Measurements from ENCODE around the gene ZNF775. TPM values are rescaled to one million over a fixed set of nuclear protein-coding genes. Genes with fewer than 3 reads are reported as not detected.

ZNF775 gene
- total RNA-seq, 4 donors from 2014 or later: 1.4 to 3.8 (median 2.4) TPM

- H3K4me3 ChIP-seq (ENCODE audit: low read depth, poor library complexity, severe bottlenecking): no peak overlapping the region
- no peak for TF ChIP-seq CTCF (IDR thresholded peaks at IDR 0.05)
- TF ChIP-seq POLR2A (IDR thresholded peaks at IDR 0.05): no peak
- intact Hi-C loops (cut with DNase I; ENCODE audit: low total_unique reads): loop anchor here (10.0 kb wide), 1 partner anchor 295 kb away; the partner anchor contains the start of gene GIMAP5
- DNase-seq (ENCODE audit: low spot score in 2 of 2): no peak
- WGBS, 2 donors: 53 to 63% methylated on average over 2 of the region's 2 CpGs
Observed at GRCh38 chr7:150439967-150440366, 60.8 kb downstream of the ZNF775 start.

GRCh38 chr7:150441524-150441923 is 62.4 kb downstream of the ZNF775 start:
- intact Hi-C loops (cut with DNase I; ENCODE audit: low total_unique reads): loop anchor here (10.0 kb wide), 1 partner anchor 293 kb away; the partner anchor contains the start of gene GIMAP5

GRCh38 chr7:150442811-150443210 is 63.7 kb downstream of the ZNF775 start:
- H3K4me3 ChIP-seq (ENCODE audit: low read depth, poor library complexity, severe bottlenecking): no peak overlapping the region
- TF ChIP-seq CTCF (IDR thresholded peaks at IDR 0.05): no peak
- TF ChIP-seq POLR2A (IDR thresholded peaks at IDR 0.05): no peak
- DNase-seq (ENCODE audit: low spot score in 2 of 2): no peak
- intact Hi-C loops (cut with DNase I; ENCODE audit: low total_unique reads): loop anchor here (10.0 kb wide), 1 partner anchor 292 kb away; the partner anchor contains the start of gene GIMAP5
- WGBS, 2 donors: 93 to 97% methylated on average over 20 of the region's 20 CpGs

More at GRCh38 chr7:150441524-150441923, 62.4 kb downstream of the ZNF775 start:
- TF ChIP-seq POLR2A (IDR thresholded peaks at IDR 0.05) (no peak), CTCF (IDR thresholded peaks at IDR 0.05) (no peak)
- H3K4me3 ChIP-seq (ENCODE audit: low read depth, poor library complexity, severe bottlenecking): no peak overlapping the region
- no peak for DNase-seq (ENCODE audit: low spot score in 2 of 2)

- TF ChIP-seq POLR2A (IDR thresholded peaks at IDR 0.05) (no peak), CTCF (IDR thresholded peaks at IDR 0.05) (no peak)
- DNase-seq (ENCODE audit: low spot score in 2 of 2): no peak
- WGBS, 2 donors: 81 to 85% methylated on average over 17 of the region's 18 CpGs
- no peak overlapping the region for H3K4me3 ChIP-seq (ENCODE audit: low read depth, poor library complexity, severe bottlenecking)
- intact Hi-C loops (cut with DNase I; ENCODE audit: low total_unique reads): loop anchor here (10.0 kb wide), 1 partner anchor 291 kb away; the partner anchor contains the start of gene GIMAP5
Observed at GRCh38 chr7:150443793-150444540, 64.8 kb downstream of the ZNF775 start.

- TF ChIP-seq POLR2A (IDR thresholded peaks at IDR 0.05): no peak
- TF ChIP-seq CTCF (IDR thresholded peaks at IDR 0.05): no peak
- no peak for DNase-seq (ENCODE audit: low spot score in 2 of 2)
- no peak overlapping the region for H3K4me3 ChIP-seq (ENCODE audit: low read depth, poor library complexity, severe bottlenecking)
- WGBS, 2 donors: 70 to 86% methylated on average over 7 of the region's 7 CpGs
- intact Hi-C loops (cut with DNase I; ENCODE audit: low total_unique reads): loop anchor here (10.0 kb wide), 1 partner anchor 290 kb away; the partner anchor contains the start of gene GIMAP5
Observed at GRCh38 chr7:150444674-150445365, 65.7 kb downstream of the ZNF775 start.

Measured in lower leg skin (tissue), 4 donors.